HepG2 (cell line): Measurements from ENCODE around the gene DNMT1. TPM values are rescaled to one million over a fixed set of nuclear protein-coding genes. Genes with fewer than 3 reads are reported as not detected.

Source experiments
- ATAC-seq: fragments of 200-7000 bp; cut with Tn5 transposase; 3 replicates; pipeline ENCODE4 v1.9.1; 2020; ENCODE audit warnings: mild to moderate bottlenecking, moderate library complexity
- BruUV-seq: library from RNA; stranded (reverse); fragments of 400-500 nt; replicated peaks from 2 replicates; lab custom pipeline; 2021; lab: Mats Ljungman, UMichigan
- CTCF ChIA-PET: fragments of 300-600 bp; formaldehyde crosslinking; extraction: SDS; loops from one replicate; lab custom pipeline; 2021; ENCODE audit warnings: low total read pairs, inconsistent platforms, low intra/inter-chr PET ratio; lab: Yijun Ruan, JAX
- POLR2A ChIA-PET: fragments of 350-600 bp; sonication (Branson Sonifier 250); formaldehyde crosslinking; loops from one replicate; lab custom pipeline; 2020; ENCODE audit warnings: antibody characterized with exemption, inconsistent platforms; lab: Yijun Ruan, JAX
- DNase-seq: peaks from one replicate; pipeline ENCODE4 v3.0.0-alpha.2; 2015; ENCODE audit warnings: low spot score
- FAIRE-seq: peaks from 3 replicates; lab custom pipeline; 2011; peaks lifted over from hg19 to GRCh38; lab: Jason Lieb, UNC
- H2AFZ ChIP-seq: one replicate; pipeline ENCODE4 v1.6.1; 2011; ENCODE audit warnings: low read length, inconsistent platforms
- H3K27ac ChIP-seq: fragments of 300-600 bp; 3 replicates; pipeline ENCODE4 v1.8.0; 2011; ENCODE audit warnings: mixed run types, mild to moderate bottlenecking, mixed read lengths, low read length, inconsistent platforms; ENCODE audit not compliant: insufficient read depth; ENCODE audit errors: extremely low read length
- H3K27me3 ChIP-seq, 2 experiments: fragments of 200-600 bp in 1 of 2; 2 replicates in 1 of 2; 3 replicates in 1 of 2; pipeline versions ENCODE4 v1.6.0 to v1.8.0; 2011; ENCODE audit warnings: low read length in 2 of 2, mild to moderate bottlenecking in 2 of 2, moderate library complexity in 2 of 2, inconsistent platforms in 1 of 2; ENCODE audit not compliant: insufficient read depth in 2 of 2, control insufficient read depth in 1 of 2
- H3K36me3 ChIP-seq, 2 experiments: fragments of 200-600 bp in 1 of 2; replicated peaks in 1 of 2; 2 replicates in 1 of 2; 3 replicates in 1 of 2; pipeline versions ENCODE4 v1.5.1 to v1.8.0; 2011; ENCODE audit warnings: low read length in 2 of 2, inconsistent platforms in 1 of 2; ENCODE audit not compliant: insufficient read depth in 2 of 2, control insufficient read depth in 1 of 2
- H3K4me1 ChIP-seq: 2 replicates; pipeline ENCODE4 v1.5.1; 2012; ENCODE audit warnings: low read length, inconsistent platforms; ENCODE audit not compliant: insufficient read depth
- H3K4me2 ChIP-seq: 2 replicates; pipeline ENCODE4 v1.6.0; 2011; ENCODE audit warnings: low read depth, low read length, inconsistent platforms
- H3K4me3 ChIP-seq, 3 experiments: fragments of 200-600 bp in 1 of 3; sonication (generic), shearing (Covaris generic) in 1 of 3; replicated peaks in 1 of 3; 2 replicates each; pipeline ENCODE4 v1.5.1; 2011 to 2016; ENCODE audit warnings: low read length in 3 of 3, inconsistent platforms in 2 of 3, low read depth in 2 of 3, mild to moderate bottlenecking in 2 of 3, control low read depth in 1 of 3, mixed read lengths in 1 of 3; ENCODE audit not compliant: insufficient read depth in 1 of 3
- H3K79me2 ChIP-seq: one replicate; pipeline ENCODE4 v1.6.1; 2011; ENCODE audit warnings: low read length, inconsistent platforms; ENCODE audit not compliant: insufficient read depth
- H3K9ac ChIP-seq: 2 replicates; pipeline ENCODE4 v1.6.0; 2011; ENCODE audit warnings: mild to moderate bottlenecking, low read depth, low read length, inconsistent platforms; ENCODE audit not compliant: insufficient read depth
- H3K9me3 ChIP-seq: 2 replicates; pipeline ENCODE4 v1.5.1; 2012; ENCODE audit warnings: mild to moderate bottlenecking, low read length
- H4K20me1 ChIP-seq: 2 replicates; pipeline ENCODE4 v1.6.0; 2011; ENCODE audit warnings: inconsistent platforms, mild to moderate bottlenecking, low read length, moderate library complexity; ENCODE audit not compliant: insufficient read depth
- AGO2 ChIP-seq: fragments of 200-400 bp; formaldehyde crosslinking; optimal IDR thresholded peaks from 2 replicates; pipeline ENCODE3; 2017; ENCODE audit warnings: mild to moderate bottlenecking, low read depth, low read length, moderate library complexity
- WGBS: methylation state at CpG from one replicate; pipeline ENCODE4 v1.1.6; 2017; ENCODE audit warnings: low lambda C conversion rate; 5-methylcytosine and 5-hydroxymethylcytosine counted together
- in situ Hi-C: cut with HindIII; loops from 2 replicates; pipeline ENCODE4 v1.10.0; 2017; ENCODE audit warnings: low pct_unique_long_range_greater_than_20kb; ENCODE audit not compliant: extremely low pct_ligation_motif_present
- intact Hi-C: fragments of 100-400 bp; cut with micrococcal nuclease; formaldehyde crosslinking; loops from one replicate; pipeline ENCODE4 v1.10.0; 2022; ENCODE audit not compliant: unreplicated experiment
- polyA plus RNA-seq, 8 experiments: library from polyadenylated mRNA; depleted of rRNA in 3 of 8; stranded (reverse) in 7 of 8; unstranded in 1 of 8; fragments of >200 nt; fragmentation: Illumina TruSeq in 4 of 8; extraction: Trizol in 4 of 8; gene quantifications; 2 replicates each; pipeline versions ENCODE4 v1.2.1 to v1.2.3, GENCODE V29; 2011 to 2016; ENCODE audit warnings: low read depth in 4 of 8, missing spikeins in 1 of 8, mixed read lengths in 1 of 8; ENCODE audit not compliant: insufficient read depth in 1 of 8
- total RNA-seq, 5 experiments: library from RNA; depleted of rRNA; stranded (reverse); fragments of >200 nt; fragmentation: Illumina TruSeq; extraction: Trizol; gene quantifications; 2 replicates each; pipeline ENCODE4 v1.2.3, GENCODE V29; 2016; ENCODE audit warnings: low read depth in 1 of 5
- TF ChIP-seq, protein P1 (sequence below): sonication (generic); formaldehyde crosslinking; IDR thresholded peaks from 2 replicates; pipeline ENCODE4 v1.5.1; 2020; ENCODE audit warnings: mild to moderate bottlenecking, missing genetic modification reagents, moderate library complexity

The DNMT1 gene
- total and polyA plus RNA-seq, 2 of the 13 experiments (the other 11 are each of a cell fraction or from before 2014, with no cell fraction given), result 31.2 to 91.1 TPM

DNA sequence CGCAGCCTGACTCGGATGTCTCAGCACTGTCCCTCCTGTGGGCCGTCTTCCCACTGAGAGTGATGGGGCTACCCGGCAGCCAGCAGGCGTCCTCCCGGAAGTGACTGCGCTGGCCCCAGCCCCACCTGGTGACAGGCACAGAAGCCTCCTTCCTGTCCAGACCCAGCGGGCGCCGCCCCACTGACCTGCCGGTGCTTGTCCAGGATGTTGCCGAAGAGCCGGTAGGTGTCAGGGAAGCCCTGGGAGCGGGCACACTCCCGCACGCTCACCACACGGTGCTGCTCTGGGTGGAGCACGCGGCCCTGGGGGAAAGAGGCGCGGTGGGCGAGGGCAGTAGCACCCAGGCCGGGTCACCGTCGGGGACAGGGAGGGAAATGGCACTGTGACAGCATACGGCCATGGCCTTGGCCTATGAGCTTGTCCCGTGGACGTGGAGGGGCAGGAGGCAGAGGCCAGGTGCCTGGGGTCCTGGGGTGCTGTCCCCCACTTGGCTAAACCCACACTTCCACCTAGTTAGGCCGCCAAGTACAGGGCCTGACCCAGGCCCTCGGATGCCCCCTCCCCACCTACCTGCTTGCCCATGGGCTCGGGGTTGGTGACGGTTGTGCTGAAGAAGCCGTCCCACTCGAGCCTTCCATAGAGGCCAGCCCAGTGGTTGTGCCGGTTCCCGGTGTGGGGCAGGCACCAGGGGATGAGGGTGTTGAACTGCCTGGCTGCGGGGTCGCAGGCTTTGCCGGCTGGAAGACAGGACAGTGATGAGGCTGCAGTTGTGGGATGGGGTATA, 59.0 kb downstream of the DNMT1 start:
- Histone ChIP-seq H3K9me3 (no peaks in the 10 kb centered on the region), H3K4me2 (no peak overlapping the region), H2AFZ (no peak overlapping the region), H3K4me1 (no peaks in the 10 kb centered on the region), H3K4me3 (no peak overlapping the region), H3K9ac (no peak overlapping the region), H3K79me2 (no peaks in the 10 kb centered on the region), H4K20me1 (no peaks in the 10 kb centered on the region), H3K36me3 (peaks cover 41 to 63% of the 10 kb centered on the region in 2 experiments), H3K27me3 (no peaks in the 10 kb centered on the region), H3K27ac (no peak overlapping the region)
- FAIRE-seq, result no peak
- TF ChIP-seq, protein P1, sequence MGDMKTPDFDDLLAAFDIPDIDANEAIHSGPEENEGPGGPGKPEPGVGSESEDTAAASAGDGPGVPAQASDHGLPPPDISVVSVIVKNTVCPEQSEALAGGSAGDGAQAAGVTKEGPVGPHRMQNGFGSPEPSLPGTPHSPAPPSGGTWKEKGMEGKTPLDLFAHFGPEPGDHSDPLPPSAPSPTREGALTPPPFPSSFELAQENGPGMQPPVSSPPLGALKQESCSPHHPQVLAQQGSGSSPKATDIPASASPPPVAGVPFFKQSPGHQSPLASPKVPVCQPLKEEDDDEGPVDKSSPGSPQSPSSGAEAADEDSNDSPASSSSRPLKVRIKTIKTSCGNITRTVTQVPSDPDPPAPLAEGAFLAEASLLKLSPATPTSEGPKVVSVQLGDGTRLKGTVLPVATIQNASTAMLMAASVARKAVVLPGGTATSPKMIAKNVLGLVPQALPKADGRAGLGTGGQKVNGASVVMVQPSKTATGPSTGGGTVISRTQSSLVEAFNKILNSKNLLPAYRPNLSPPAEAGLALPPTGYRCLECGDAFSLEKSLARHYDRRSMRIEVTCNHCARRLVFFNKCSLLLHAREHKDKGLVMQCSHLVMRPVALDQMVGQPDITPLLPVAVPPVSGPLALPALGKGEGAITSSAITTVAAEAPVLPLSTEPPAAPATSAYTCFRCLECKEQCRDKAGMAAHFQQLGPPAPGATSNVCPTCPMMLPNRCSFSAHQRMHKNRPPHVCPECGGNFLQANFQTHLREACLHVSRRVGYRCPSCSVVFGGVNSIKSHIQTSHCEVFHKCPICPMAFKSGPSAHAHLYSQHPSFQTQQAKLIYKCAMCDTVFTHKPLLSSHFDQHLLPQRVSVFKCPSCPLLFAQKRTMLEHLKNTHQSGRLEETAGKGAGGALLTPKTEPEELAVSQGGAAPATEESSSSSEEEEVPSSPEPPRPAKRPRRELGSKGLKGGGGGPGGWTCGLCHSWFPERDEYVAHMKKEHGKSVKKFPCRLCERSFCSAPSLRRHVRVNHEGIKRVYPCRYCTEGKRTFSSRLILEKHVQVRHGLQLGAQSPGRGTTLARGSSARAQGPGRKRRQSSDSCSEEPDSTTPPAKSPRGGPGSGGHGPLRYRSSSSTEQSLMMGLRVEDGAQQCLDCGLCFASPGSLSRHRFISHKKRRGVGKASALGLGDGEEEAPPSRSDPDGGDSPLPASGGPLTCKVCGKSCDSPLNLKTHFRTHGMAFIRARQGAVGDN (CRISPR knock-in tag), result no peak
- peak; percentile 79 for TF ChIP-seq AGO2
- no TSS peak for BruUV-seq
- 97% methylated on average over 23 of the region's 39 CpGs for WGBS
- in situ Hi-C loops, result no loop called here
- ChIA-PET POLR2A (no interaction called here), CTCF (no interaction called here)
- intact Hi-C loops, result no loop called here
- no peak; the same call in 2 of the 3 replicates for ATAC-seq
- DNase-seq, result no peak
